Measurements from ENCODE around the gene VPS29.

The VPS29 gene

DNA sequence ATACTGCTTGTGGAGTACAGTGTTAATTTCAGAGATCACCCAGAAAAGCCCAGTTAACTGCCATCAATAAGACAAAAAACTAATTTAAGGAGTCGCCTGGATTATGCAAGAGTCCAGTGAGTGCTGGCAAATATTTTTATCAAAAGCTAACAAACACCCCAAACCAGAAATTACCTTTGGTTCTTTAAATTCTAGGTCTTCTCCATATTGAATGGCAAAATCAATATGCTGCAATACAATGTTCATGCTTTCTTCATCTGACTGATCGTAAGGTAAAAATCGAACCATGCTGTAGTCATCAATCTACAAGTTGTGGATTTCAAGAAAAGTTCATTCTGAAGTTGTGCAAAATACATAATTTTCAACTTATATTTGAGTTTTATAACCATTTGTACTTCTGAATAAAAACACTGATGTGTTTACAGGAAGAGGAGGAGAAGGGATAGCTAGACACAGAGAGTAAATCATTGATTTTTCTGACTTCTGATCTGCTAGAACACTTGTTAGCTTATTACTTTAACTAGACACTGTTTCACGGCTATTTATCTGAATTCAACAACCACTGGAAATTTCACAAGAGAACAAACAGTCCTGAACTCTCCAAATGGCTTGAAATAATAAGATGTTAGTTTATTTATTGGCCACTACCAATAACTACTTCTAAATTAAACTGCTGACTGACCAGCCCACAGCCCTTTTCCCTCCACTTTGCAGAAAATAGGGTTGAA, 48.2 kb downstream of the VPS29 start:
- H3K4me3 ChIP-seq (ENCODE audit: control insufficient read depth, low read depth, low read length), result no peak overlapping the region
- TF ChIP-seq, protein P1, sequence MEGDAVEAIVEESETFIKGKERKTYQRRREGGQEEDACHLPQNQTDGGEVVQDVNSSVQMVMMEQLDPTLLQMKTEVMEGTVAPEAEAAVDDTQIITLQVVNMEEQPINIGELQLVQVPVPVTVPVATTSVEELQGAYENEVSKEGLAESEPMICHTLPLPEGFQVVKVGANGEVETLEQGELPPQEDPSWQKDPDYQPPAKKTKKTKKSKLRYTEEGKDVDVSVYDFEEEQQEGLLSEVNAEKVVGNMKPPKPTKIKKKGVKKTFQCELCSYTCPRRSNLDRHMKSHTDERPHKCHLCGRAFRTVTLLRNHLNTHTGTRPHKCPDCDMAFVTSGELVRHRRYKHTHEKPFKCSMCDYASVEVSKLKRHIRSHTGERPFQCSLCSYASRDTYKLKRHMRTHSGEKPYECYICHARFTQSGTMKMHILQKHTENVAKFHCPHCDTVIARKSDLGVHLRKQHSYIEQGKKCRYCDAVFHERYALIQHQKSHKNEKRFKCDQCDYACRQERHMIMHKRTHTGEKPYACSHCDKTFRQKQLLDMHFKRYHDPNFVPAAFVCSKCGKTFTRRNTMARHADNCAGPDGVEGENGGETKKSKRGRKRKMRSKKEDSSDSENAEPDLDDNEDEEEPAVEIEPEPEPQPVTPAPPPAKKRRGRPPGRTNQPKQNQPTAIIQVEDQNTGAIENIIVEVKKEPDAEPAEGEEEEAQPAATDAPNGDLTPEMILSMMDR (conservative IDR thresholded peaks at IDR 0.05; ENCODE audit: control insufficient read depth, insufficient read depth, low read depth, low read length), result no peak
- no peak for DNase-seq (ENCODE audit: low read depth)

DNA sequence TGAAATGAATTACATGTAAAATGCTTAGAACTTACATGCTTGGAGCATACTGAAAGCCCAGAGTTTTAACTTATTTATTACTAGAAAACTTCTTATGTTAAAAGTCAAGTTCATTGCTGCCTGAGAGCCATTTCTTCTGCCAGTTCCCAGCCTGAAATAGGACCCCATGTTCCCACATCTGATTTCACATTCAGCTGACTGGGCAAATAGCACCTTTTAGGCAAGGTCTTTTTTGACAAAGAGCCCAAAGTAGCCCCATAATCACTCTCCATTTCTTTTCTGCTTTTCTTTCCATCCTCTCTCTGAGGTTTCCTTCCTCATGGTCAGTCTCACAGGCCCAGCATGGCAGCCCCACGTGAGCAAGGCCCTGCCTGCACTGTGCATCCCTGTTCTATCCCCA, 50.6 kb downstream of the VPS29 start:
- no peak for DNase-seq (ENCODE audit: low read depth)
- no peak overlapping the region for H3K4me3 ChIP-seq (ENCODE audit: control insufficient read depth, low read depth, low read length)
- TF ChIP-seq, protein P1 (conservative IDR thresholded peaks at IDR 0.05; ENCODE audit: control insufficient read depth, insufficient read depth, low read depth, low read length), result no peak

DNA sequence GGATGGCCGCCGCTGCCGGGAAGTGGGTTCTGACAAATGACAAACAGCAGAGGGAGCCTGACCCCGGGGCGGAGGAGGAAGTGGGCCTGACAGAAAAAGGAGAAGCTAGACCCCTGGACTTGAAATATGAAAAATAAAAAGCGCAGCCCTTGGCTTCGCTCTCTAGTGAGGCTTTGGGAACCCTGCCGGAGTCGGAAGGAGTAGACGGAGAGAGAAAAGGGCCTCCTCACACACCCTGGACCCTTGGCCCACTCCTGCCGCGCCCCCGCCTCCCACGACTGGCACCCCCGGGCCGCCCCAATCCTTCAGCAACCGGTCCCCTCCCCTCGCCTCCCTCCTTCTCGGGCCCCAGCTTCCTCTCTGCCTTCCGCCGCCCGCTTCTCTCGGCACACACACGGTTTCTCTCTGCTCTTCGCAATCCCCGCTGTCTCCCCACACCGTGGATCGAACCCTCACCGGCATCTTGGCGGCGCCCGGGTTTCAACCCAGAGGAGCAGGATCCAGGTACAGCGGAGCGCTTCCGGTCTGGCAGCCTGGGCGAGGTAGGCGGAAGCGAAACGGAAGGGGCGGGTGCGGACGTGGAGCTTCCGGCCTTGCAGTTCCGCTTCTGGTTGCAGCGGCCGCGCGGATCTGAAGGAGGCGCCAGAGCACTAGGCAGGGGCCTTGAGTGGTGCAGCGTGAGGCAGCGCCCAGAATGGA, 52.0 kb downstream of the VPS29 start, which contains the start of gene ARPC3:
Gene ARPC3, minus strand, starts transcription at position 539 of the 699 bp plus-strand sequence. Its CDS starts 77 bp downstream, at position 462.
- TF ChIP-seq, protein P1 (conservative IDR thresholded peaks at IDR 0.05; ENCODE audit: control insufficient read depth, insufficient read depth, low read depth, low read length), result peak; percentile 78
- H3K4me3 ChIP-seq (ENCODE audit: control insufficient read depth, low read depth, low read length), result peak within 1 kb of the TSS; percentile 97
- peak; percentile 92 for DNase-seq (ENCODE audit: low read depth)

DNA sequence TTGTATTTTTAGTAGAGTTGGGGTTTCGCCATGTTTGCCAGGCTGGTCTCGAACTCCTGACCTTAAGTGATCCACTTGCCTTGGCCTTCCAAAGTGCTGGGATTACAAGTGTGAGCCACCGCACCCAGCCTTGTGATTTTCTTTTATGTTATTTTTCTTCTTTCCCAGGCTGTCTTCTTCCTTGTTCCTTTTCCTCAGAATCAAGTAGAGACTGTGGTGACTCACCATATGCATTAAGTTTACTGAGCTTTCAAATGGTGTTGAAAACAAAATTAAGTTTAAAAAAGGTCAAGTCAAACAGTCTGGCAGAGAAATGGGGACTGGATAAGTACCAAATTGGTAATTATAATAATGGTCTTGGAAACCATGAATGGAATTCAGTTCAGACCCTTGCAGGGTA, 57.5 kb downstream of the VPS29 start:
- TF ChIP-seq, protein P1 (conservative IDR thresholded peaks at IDR 0.05; ENCODE audit: control insufficient read depth, insufficient read depth, low read depth, low read length), result no peak
- no peak for DNase-seq (ENCODE audit: low read depth)

More for the DNA sequence above, 57.5 kb downstream of the VPS29 start:
- no peak overlapping the region for H3K4me3 ChIP-seq (ENCODE audit: control insufficient read depth, low read depth, low read length)

Data from fibroblast of mammary gland (primary cell).